Transverse colon (tissue), 4 donors: ENCODE data around the gene LAMP2. TPM values are rescaled to one million over a fixed set of nuclear protein-coding genes. Genes with fewer than 3 reads are reported as not detected.

Experiments used
- DNase-seq: peaks from one replicate; pipeline ENCODE4 v3.0.0-alpha.2; 2019
- H3K27ac ChIP-seq, 4 donors: fragments of 200-600 bp; sonication (generic); 2 replicates each; pipeline ENCODE4 v1.5.1; 2016 to 2018; ENCODE audit warnings: inconsistent platforms in 4 of 4
- H3K27me3 ChIP-seq: fragments of 200-600 bp; sonication (generic); 2 replicates; pipeline ENCODE4 v1.5.1; 2017; ENCODE audit warnings: inconsistent platforms
- H3K36me3 ChIP-seq, 4 donors: fragments of 200-600 bp; sonication (generic); 2 replicates each; pipeline ENCODE4 v1.5.1; 2017 to 2019; ENCODE audit warnings: inconsistent platforms in 4 of 4
- H3K4me1 ChIP-seq, 4 donors: fragments of 200-600 bp; sonication (generic); 2 replicates each; pipeline ENCODE4 v1.5.1; 2017 to 2020; ENCODE audit warnings: inconsistent platforms in 4 of 4
- H3K4me3 ChIP-seq, 4 donors: fragments of 200-600 bp; sonication (generic); 1 replicate in 1 of 4; 2 replicates in 3 of 4; pipeline versions ENCODE4 v1.5.1 to v1.6.1; 2017 to 2019; ENCODE audit warnings: inconsistent platforms in 4 of 4
- H3K9me3 ChIP-seq, 2 donors: fragments of 200-600 bp; sonication (generic); 2 replicates each; pipeline ENCODE4 v1.5.1; 2017 to 2019; ENCODE audit warnings: inconsistent platforms in 2 of 2
- EP300 ChIP-seq: sonication (generic); formaldehyde crosslinking; IDR thresholded peaks from one replicate; pipeline ENCODE4 v1.6.1; 2017; ENCODE audit warnings: antibody characterized with exemption, low read depth
- POLR2A ChIP-seq: fragments of 450-650 bp; IDR thresholded peaks from one replicate; pipeline ENCODE4 v1.6.1; 2016; ENCODE audit warnings: antibody characterized with exemption, mild to moderate bottlenecking, moderate library complexity
- POLR2AphosphoS5 ChIP-seq, 3 donors: sonication (generic); formaldehyde crosslinking; IDR thresholded peaks; one replicate each; pipeline ENCODE4 v1.6.1; 2016; ENCODE audit warnings: antibody characterized with exemption in 3 of 3
- WGBS, 2 donors: methylation state at CpG; one replicate each; pipeline ENCODE4 v1.1.5; 2018; ENCODE audit warnings: low coverage in 1 of 2; 5-methylcytosine and 5-hydroxymethylcytosine counted together
- in situ Hi-C, 4 donors: fragments of 200-750 bp; cut with MboI; loops; one replicate each; pipeline versions ENCODE4 v1.15.0 to v1.15.1; 2017; ENCODE audit warnings: low sequenced_read_pairs in 3 of 4, low pct_ligation_motif_present in 1 of 4, low pct_unique_long_range_greater_than_20kb in 1 of 4
- intact Hi-C: fragments of 100-400 bp; cut with DNase I; formaldehyde crosslinking; loops from one replicate; pipeline ENCODE4 v1.15.1; 2023; ENCODE audit warnings: low total_unique reads
- total RNA-seq, 4 donors: library from RNA; depleted of rRNA; stranded (reverse); fragments of >200 nt; gene quantifications; one replicate each; pipeline ENCODE4 v1.1.0, GENCODE V29; 2016
- TF ChIP-seq, protein P1 (sequence below), 5 experiments: fragments of 200-600 bp in 3 of 5; fragments of 450-650 bp in 2 of 5; sonication (generic) in 3 of 5; IDR thresholded peaks; 1 replicate in 2 of 5; 2 replicates in 3 of 5; pipeline ENCODE4 v1.5.1; 2016 to 2017; ENCODE audit warnings: antibody characterized with exemption in 5 of 5, inconsistent platforms in 3 of 5, mild to moderate bottlenecking in 2 of 5, moderate library complexity in 1 of 5

The LAMP2 gene
- total RNA-seq, 4 donors from 2014 or later, result 44.6 to 93.8 (median 66.0) TPM

DNA sequence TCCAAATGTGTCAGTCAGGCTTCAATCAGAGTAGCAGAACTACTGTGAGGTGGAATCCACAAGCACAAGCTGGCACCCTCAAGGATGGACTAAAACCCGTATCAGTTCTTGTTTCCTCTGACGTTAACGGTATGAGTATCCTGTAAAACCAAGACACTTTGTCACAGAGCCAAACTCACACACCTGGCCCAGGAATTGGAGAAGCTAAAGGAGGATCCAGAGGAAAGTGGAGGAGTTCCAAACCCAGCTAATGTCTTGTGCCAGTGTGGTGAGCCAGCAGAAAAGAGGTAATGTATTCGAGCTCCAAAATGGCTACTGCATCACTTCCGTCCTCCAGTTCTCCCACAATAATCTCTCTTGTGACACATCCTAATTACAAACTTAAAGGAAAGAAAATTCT, 62.5 kb downstream of the LAMP2 start:
- no peak for DNase-seq
- intact Hi-C loops (no loop called here), in situ Hi-C loops (no loop called here)
- Histone ChIP-seq H3K27ac (no peak overlapping the region), H3K4me3 (no peak overlapping the region), H3K27me3 (no peaks in the 10 kb centered on the region), H3K36me3 (no peaks in the 10 kb centered on the region), H3K9me3 (no peaks in the 10 kb centered on the region), H3K4me1 (no peaks in the 10 kb centered on the region)
- WGBS, 2 donors, result 88% methylated on average over 5 of the region's 5 CpGs; no CpG with 5 or more reads in 1 of the 2 donors
- TF ChIP-seq POLR2A, result no peak
- TF ChIP-seq POLR2AphosphoS5 (IDR thresholded peaks at IDR 0.05), result no peak
- TF ChIP-seq EP300, result no peak
- TF ChIP-seq, protein P1, sequence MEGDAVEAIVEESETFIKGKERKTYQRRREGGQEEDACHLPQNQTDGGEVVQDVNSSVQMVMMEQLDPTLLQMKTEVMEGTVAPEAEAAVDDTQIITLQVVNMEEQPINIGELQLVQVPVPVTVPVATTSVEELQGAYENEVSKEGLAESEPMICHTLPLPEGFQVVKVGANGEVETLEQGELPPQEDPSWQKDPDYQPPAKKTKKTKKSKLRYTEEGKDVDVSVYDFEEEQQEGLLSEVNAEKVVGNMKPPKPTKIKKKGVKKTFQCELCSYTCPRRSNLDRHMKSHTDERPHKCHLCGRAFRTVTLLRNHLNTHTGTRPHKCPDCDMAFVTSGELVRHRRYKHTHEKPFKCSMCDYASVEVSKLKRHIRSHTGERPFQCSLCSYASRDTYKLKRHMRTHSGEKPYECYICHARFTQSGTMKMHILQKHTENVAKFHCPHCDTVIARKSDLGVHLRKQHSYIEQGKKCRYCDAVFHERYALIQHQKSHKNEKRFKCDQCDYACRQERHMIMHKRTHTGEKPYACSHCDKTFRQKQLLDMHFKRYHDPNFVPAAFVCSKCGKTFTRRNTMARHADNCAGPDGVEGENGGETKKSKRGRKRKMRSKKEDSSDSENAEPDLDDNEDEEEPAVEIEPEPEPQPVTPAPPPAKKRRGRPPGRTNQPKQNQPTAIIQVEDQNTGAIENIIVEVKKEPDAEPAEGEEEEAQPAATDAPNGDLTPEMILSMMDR (IDR thresholded peaks at IDR 0.05), result no peak

DNA sequence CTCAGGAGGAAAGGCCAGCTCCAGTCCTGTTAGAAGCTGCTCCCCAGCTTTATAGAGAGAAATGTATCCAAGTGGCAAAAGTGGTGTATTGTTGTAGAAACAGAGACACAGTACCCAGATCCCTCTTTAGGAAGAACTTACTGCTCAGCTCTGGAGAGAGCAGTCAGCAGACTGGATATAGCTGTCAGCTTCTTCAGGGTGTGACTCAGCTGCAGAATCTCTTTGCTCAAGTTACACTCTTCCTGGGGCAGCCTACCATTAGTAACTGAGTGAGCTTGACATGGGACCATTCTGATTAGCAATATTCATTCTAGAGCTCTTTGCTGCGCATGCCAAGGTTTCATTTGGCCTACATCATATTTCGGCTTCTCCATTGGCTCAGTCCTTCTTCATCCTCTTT, 66.7 kb downstream of the LAMP2 start:
- TF ChIP-seq POLR2AphosphoS5 (IDR thresholded peaks at IDR 0.05), result no peak
- no peak for TF ChIP-seq EP300
- TF ChIP-seq, protein P1 (IDR thresholded peaks at IDR 0.05), result no peak
- TF ChIP-seq POLR2A, result no peak
- in situ Hi-C loops, result no loop called here
- Histone ChIP-seq H3K27me3 (no peaks in the 10 kb centered on the region), H3K36me3 (no peaks in the 10 kb centered on the region), H3K4me1 (no peaks in the 10 kb centered on the region), H3K9me3 (no peaks in the 10 kb centered on the region), H3K4me3 (no peak overlapping the region), H3K27ac (no peak overlapping the region)
- WGBS, 2 donors, result 94% methylated on average over 2 of the region's 2 CpGs
- intact Hi-C loops, result no loop called here
- no peak for DNase-seq

DNA sequence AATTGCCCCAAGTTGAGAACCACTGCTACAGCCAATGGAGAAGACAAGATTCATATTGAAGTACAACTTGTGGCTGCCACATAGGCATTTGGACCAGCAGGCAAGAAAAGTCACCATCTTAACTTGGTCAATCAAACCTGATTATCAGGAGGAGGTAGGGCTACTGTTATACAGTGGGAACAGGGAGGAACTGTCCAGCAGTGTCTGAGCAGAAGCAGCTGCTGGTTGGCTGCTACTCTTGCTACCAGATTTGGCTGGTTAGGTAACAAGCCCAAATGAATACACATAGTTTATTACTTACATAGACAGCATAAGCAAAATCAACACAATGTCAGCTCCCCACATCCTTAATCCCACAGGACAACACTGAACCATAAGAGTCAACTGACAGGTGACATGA, 67.8 kb downstream of the LAMP2 start:
- Histone ChIP-seq H3K36me3 (no peaks in the 10 kb centered on the region), H3K27ac (no peak overlapping the region), H3K4me1 (no peaks in the 10 kb centered on the region), H3K27me3 (no peaks in the 10 kb centered on the region), H3K4me3 (no peak overlapping the region), H3K9me3 (no peaks in the 10 kb centered on the region)
- TF ChIP-seq POLR2AphosphoS5 (IDR thresholded peaks at IDR 0.05) (no peak), EP300 (no peak), POLR2A (no peak)
- TF ChIP-seq, protein P1 (IDR thresholded peaks at IDR 0.05), result no peak
- in situ Hi-C loops (no loop called here), intact Hi-C loops (no loop called here)
- DNase-seq, result no peak

DNA sequence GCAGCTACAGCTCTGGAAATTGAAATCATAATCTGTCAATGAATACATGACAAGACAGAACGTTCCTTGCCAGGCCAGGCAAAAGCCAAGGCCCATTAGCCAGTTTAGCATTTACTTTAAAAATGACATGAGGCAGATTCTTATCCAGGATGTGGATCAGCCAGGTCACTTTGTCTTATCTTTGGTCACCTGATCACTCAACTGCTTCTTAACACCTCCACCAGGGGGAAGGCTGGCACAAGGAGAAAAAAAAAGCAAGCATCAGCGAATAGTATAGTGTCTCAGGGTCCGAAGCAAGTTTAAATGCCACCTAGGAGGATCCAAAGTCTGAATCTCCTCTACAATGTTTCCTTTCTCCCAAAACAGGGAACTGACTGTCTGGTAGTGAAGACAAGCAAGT, 88.4 kb downstream of the LAMP2 start:
- in situ Hi-C loops, result no loop called here
- Histone ChIP-seq H3K36me3 (no peaks in the 10 kb centered on the region), H3K9me3 (no peaks in the 10 kb centered on the region), H3K27me3 (no peaks in the 10 kb centered on the region), H3K4me1 (no peaks in the 10 kb centered on the region), H3K27ac (no peak overlapping the region), H3K4me3 (no peak overlapping the region)
- no peak for DNase-seq
- 0 to 30% methylated on average over 1 to 3 of the region's 3 CpGs for WGBS, 2 donors
- no peak for TF ChIP-seq POLR2AphosphoS5 (IDR thresholded peaks at IDR 0.05)
- TF ChIP-seq, protein P1 (IDR thresholded peaks at IDR 0.05), result peak; percentile 11 to 45 (median 30)
- intact Hi-C loops, result no loop called here
